Smooth muscle cell of the umbilical artery (primary cell): Measurements from ENCODE around the gene ODF2L. TPM values are rescaled to one million over a fixed set of nuclear protein-coding genes. Genes with fewer than 3 reads are reported as not detected.

ENCODE experiments used
- total RNA-seq: library from RNA; depleted of rRNA; stranded (reverse); fragments of >200 nt; gene quantifications from 2 replicates; pipeline ENCODE4 v1.2.3, GENCODE V29; 2014

The ODF2L gene, protein sequence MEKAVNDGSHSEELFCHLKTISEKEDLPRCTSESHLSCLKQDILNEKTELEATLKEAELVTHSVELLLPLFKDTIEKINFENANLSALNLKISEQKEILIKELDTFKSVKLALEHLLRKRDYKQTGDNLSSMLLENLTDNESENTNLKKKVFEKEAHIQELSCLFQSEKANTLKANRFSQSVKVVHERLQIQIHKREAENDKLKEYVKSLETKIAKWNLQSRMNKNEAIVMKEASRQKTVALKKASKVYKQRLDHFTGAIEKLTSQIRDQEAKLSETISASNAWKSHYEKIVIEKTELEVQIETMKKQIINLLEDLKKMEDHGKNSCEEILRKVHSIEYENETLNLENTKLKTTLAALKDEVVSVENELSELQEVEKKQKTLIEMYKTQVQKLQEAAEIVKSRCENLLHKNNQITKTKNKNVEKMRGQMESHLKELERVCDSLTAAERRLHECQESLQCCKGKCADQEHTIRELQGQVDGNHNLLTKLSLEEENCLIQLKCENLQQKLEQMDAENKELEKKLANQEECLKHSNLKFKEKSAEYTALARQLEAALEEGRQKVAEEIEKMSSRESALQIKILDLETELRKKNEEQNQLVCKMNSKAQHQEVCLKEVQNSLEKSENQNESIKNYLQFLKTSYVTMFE
- 28.5 and 35.8 TPM in 2 replicates for total RNA-seq

DNA sequence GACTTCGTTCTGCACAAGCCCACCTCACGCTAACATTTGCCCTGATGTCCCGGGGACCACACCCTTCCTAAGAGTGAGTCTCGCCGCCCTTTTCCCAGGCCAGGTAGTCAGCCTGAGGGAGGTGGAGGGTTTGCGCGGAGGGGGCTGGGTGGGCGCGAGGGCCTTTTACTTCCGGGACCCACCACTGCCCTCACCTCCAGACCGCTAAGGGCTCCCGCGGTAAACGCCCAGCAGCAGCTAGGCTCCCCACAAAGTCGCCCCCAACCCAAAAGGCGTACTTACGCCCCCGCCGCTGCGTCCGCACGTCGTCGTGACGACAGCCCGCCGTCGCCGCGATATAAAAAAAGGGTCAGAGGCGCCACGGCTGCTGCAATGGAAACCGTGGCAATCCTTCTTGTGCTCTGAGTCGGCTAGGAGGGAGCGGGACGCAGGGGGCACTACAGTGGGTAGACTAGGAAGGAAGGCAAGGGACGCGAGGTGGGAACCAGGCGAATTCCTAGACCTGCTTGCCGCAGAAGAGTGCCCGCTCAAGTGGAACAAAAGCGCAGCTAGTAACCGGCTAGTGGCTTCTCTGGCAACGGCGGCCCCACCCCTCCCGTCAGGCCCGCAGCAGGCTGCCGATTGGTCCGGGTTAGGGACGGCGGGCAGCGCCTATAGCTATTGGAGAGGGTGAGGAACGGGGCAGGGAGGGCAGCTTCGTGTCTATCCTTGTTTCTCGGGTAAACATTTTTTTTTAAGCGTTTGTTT lies at the start of gene ODF2L:
Gene ODF2L, minus strand, starts transcription at position 573 of the 747 bp plus-strand sequence. CDS start 9,296 bp downstream, outside the sequence.

DNA sequence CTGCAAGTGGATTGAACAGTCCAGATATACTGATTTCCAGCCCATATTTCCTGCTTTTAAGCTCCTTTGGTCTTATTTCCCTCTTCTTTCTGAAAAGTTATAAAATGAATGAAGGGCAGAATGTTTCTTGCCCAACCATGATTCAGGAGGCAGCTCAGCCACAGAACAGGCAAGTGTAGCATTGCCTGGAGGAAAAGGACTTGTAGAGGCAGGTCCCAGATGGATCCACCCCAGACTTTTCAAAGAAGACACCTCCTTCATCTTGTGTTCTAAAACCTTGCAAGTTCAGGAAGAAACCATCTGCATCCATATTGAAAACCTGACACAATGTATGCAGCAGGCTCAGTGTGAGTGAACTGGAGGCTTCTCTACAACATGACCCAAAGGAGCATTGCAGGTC lies 27.8 kb upstream of the ODF2L start, which contains the start of gene CLCA2:
Gene CLCA2, plus strand, starts transcription at position 299 of the 400 bp plus-strand sequence. Its CDS starts 77 bp downstream, at position 376.

Other genes starting within 250 kb of the ODF2L start
- 0.92 and 1.8 TPM in 2 replicates for gene COL24A1, start 239.6 kb downstream of the ODF2L start, total RNA-seq
- gene CLCA2, start 27.8 kb upstream of the ODF2L start, total RNA-seq, result 0.46 and 1.5 TPM in 2 replicates
- gene CLCA1, start 72.6 kb upstream of the ODF2L start, total RNA-seq, result not detected in 2 replicates
- not detected in 2 replicates for gene CLCA4, start 150.8 kb upstream of the ODF2L start, total RNA-seq